ENCODE data around the gene AFG1L.
"Not testable (repeated sequence)": the region's sequence is repeated elsewhere in the genome, so short reads cannot be mapped to it uniquely, and the experiment has no call there.

Gene AFG1L

DNA sequence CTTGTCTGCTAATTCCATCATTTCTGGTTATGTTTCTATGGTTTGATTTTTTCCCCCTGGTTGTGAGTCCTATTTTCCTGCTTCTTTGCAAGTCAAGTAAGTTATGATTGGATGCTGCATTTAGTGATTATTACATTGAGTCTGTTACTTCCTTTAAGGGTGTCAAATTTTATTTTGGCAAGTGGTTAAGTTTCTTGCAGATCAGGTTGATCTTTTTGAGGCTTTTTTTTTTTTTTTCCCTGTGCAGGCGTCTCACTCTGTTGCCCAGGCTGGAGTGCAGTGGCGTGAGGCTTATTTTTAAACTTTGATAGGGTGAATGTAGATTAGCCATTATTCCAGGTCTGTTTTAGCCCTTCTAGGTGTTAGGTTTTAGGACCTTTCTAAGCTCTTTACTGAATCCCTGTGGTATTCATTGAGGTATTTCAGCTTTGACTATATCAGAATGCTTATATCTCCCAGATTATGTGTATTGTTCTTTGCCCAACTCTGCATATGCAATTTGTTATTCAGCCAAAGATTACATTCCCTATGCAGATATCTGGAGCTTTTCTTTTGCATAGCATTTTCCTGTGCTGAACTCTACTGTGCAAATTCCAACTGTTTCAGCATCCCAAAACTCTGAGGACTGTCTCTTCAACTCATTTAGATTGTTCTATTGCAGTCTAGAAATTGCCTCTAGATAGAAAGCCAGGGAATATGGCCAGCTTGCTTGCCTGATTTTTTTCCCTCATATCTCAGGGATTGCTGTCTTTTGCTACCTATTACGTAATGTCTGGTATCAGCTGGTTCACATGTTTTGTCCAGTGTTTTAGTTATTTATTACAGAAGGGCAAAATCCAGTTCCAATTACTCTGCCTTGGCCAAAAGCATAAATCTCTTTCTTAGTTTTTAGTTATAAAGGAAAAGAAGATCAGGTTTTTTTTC is 113.3 kb downstream of the AFG1L start:
- no peak overlapping the region for H3K27ac ChIP-seq (ENCODE audit: insufficient read depth, low read depth, low read length, poor library complexity, severe bottlenecking)
- 91 to 92% methylated on average over 3 of the region's 3 CpGs for WGBS, 2 experiments
- H3K4me1 ChIP-seq (ENCODE audit: control insufficient read depth, insufficient read depth, low read length) = no peaks in the 10 kb centered on the region
- no peaks in the 10 kb centered on the region for H3K36me3 ChIP-seq (ENCODE audit: control insufficient read depth, insufficient read depth, low read length)
- H3K27me3 ChIP-seq (ENCODE audit: control insufficient read depth, insufficient read depth, low read length, poor library complexity, severe bottlenecking) = no peaks in the 10 kb centered on the region
- H3K4me3 ChIP-seq (ENCODE audit: insufficient read depth, low read depth, low read length) = no peak overlapping the region
- H3K9me3 ChIP-seq (ENCODE audit: control insufficient read depth, low read length) = no peaks in the 10 kb centered on the region

DNA sequence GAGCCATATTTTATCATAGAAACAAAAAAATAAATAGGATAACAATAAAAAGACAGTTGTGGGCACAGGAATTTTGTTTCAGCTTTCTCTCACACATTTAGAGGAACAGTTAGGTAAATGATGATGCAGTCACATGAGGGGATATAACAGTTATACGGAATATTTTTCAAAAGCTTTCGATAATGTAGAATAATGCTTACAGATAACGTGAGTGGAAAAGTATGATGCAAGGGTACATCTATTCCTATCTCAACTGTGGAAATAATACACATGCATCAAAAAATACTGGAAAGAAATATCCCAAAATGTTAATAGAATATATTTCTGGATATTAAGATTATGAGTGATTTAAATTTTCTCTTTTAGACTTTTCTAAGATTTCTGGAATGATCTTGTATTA is 114.0 kb downstream of the AFG1L start:
- no peaks in the 10 kb centered on the region for H3K36me3 ChIP-seq (ENCODE audit: control insufficient read depth, insufficient read depth, low read length)
- H3K27me3 ChIP-seq (ENCODE audit: control insufficient read depth, insufficient read depth, low read length, poor library complexity, severe bottlenecking) = no peaks in the 10 kb centered on the region
- H3K9me3 ChIP-seq (ENCODE audit: control insufficient read depth, low read length) = no peaks in the 10 kb centered on the region
- no peaks in the 10 kb centered on the region for H3K4me1 ChIP-seq (ENCODE audit: control insufficient read depth, insufficient read depth, low read length)
- no peak overlapping the region for H3K4me3 ChIP-seq (ENCODE audit: insufficient read depth, low read depth, low read length)
- WGBS, 2 experiments = 80 to 83% methylated on average over 2 to 3 of the region's 3 CpGs
- no peak overlapping the region for H3K27ac ChIP-seq (ENCODE audit: insufficient read depth, low read depth, low read length, poor library complexity, severe bottlenecking)

DNA sequence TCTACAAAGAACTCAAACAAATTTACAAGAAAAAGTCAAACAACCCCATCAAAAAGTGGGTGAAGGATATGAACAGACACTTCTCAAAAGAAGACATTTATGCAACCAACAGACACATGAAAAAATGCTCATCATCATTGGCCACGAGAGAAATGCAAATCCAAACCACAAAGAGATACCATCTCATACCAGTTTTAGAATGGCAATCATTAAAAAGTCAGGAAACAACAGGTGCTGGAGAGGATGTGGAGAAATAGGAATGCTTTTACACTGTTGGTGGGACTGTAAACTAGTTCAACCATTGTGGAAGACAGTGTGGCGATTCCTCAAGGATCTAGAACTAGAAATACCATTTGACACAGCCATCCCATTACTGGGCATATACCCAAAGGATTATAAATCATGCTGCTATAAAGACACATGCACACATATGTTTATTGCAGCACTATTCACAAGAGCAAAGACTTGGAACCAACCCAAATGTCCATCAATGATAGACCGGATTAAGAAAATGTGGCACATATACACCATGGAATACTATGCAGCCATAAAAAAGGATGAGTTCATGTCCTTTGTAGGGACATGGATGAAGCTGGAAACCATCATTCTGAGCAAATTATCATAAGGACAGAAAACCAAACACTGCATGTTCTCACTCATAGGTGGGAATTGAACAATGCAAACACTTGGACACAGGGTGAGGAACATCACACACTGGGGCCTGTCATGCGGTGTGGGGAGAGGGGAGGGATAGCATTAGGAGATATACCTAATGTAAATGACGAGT is 121.4 kb downstream of the AFG1L start:
- H3K27ac ChIP-seq (ENCODE audit: insufficient read depth, low read depth, low read length, poor library complexity, severe bottlenecking); H3K4me3 ChIP-seq (ENCODE audit: insufficient read depth, low read depth, low read length); H3K9me3 ChIP-seq (ENCODE audit: control insufficient read depth, low read length); H3K4me1 ChIP-seq (ENCODE audit: control insufficient read depth, insufficient read depth, low read length); H3K27me3 ChIP-seq (ENCODE audit: control insufficient read depth, insufficient read depth, low read length, poor library complexity, severe bottlenecking); H3K36me3 ChIP-seq (ENCODE audit: control insufficient read depth, insufficient read depth, low read length): not testable (repeated sequence)
- WGBS, 2 experiments = 85 to 89% methylated on average over 3 to 4 of the region's 5 CpGs

DNA sequence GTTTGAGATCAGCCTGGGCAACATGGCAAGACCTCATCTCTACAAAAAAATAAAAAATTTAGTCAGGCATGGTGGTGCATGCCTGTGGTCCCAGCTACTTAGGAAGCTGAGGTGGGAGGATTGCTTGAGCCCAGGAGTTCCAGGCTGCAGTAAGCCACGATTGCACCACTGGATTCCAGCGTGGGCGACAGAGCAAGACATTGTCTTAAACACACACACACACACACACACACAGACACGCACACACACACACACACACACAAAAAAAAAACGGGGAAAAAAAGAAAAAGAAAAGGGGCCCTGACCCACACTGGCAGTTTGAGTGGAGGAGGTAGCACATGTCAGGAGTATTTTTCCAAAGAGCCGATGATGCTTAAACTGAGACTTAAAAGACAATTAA is 122.2 kb downstream of the AFG1L start:
- Histone ChIP-seq H3K4me3 (ENCODE audit: insufficient read depth, low read depth, low read length) (no peak overlapping the region), H3K4me1 (ENCODE audit: control insufficient read depth, insufficient read depth, low read length) (peaks cover 6% of the 10 kb centered on the region), H3K27ac (ENCODE audit: insufficient read depth, low read depth, low read length, poor library complexity, severe bottlenecking) (no peak overlapping the region), H3K27me3 (ENCODE audit: control insufficient read depth, insufficient read depth, low read length, poor library complexity, severe bottlenecking) (no peaks in the 10 kb centered on the region), H3K36me3 (ENCODE audit: control insufficient read depth, insufficient read depth, low read length) (no peaks in the 10 kb centered on the region), H3K9me3 (ENCODE audit: control insufficient read depth, low read length) (no peaks in the 10 kb centered on the region)
- WGBS, 2 experiments = 73 to 80% methylated on average over 3 of the region's 6 CpGs

DNA sequence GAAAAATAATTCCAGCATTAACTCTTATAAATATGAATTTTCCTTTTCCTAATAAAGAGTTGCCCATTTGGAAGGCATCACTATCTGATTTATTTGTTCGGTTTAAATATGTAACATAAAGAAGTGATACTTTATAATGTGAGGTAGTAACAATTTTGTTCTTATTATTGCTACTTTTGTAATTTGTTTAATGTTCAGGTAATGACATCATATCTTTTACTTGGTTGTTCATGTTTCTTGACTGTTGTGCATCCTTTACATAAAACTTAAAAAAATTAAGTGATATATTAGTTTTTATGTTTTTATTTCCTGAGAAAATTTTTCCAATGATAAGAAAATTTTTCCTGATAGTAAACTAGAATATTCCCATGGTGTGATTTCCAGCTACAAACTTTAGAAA is 124.6 kb downstream of the AFG1L start:
- 100% methylated on average over 1 of the region's 1 CpG; no CpG with 5 or more reads in 1 of the 2 experiments for WGBS, 2 experiments
- no peaks in the 10 kb centered on the region for H3K36me3 ChIP-seq (ENCODE audit: control insufficient read depth, insufficient read depth, low read length)
- H3K4me3 ChIP-seq (ENCODE audit: insufficient read depth, low read depth, low read length) = no peak overlapping the region
- no peak overlapping the region for H3K27ac ChIP-seq (ENCODE audit: insufficient read depth, low read depth, low read length, poor library complexity, severe bottlenecking)
- H3K4me1 ChIP-seq (ENCODE audit: control insufficient read depth, insufficient read depth, low read length) = peaks cover 6% of the 10 kb centered on the region
- no peaks in the 10 kb centered on the region for H3K9me3 ChIP-seq (ENCODE audit: control insufficient read depth, low read length)
- H3K27me3 ChIP-seq (ENCODE audit: control insufficient read depth, insufficient read depth, low read length, poor library complexity, severe bottlenecking) = no peaks in the 10 kb centered on the region

DNA sequence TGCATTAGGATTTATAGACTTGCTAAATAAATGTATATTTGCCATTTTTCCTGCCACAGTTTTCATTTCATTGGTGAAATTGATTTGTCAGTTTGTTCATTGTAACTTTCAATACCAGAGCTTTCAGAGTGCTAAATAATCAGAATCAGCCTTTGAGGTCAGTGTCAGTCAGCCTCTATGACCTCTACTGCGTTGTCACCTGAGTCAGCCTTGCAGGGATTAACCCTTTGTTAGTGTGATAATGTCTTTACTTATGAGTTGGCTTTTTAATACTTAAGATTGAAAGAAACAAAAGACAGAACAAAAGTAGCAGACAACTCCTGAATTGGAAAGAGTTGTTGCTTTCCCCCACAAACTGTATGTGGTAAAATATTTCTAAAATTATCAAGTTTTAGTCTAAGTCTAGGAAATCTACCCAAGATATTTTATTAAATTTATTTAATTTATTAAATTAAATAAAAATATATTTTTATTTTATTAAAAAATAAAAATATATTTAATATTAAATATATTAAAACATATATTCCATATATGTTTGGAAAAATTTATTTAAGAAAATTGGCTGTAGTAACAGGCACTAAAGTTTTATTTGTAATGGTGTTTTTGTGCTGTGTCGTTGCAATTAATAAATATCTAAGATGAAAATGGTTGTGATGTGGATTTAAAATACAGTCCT is 125.2 kb downstream of the AFG1L start:
- no peaks in the 10 kb centered on the region for H3K9me3 ChIP-seq (ENCODE audit: control insufficient read depth, low read length)
- no peak overlapping the region for H3K4me3 ChIP-seq (ENCODE audit: insufficient read depth, low read depth, low read length)
- peaks cover 6% of the 10 kb centered on the region for H3K4me1 ChIP-seq (ENCODE audit: control insufficient read depth, insufficient read depth, low read length)
- H3K27ac ChIP-seq (ENCODE audit: insufficient read depth, low read depth, low read length, poor library complexity, severe bottlenecking) = no peak overlapping the region
- no peaks in the 10 kb centered on the region for H3K27me3 ChIP-seq (ENCODE audit: control insufficient read depth, insufficient read depth, low read length, poor library complexity, severe bottlenecking)
- WGBS, 2 experiments = 62 to 74% methylated on average over 2 of the region's 2 CpGs
- H3K36me3 ChIP-seq (ENCODE audit: control insufficient read depth, insufficient read depth, low read length) = no peaks in the 10 kb centered on the region

DNA sequence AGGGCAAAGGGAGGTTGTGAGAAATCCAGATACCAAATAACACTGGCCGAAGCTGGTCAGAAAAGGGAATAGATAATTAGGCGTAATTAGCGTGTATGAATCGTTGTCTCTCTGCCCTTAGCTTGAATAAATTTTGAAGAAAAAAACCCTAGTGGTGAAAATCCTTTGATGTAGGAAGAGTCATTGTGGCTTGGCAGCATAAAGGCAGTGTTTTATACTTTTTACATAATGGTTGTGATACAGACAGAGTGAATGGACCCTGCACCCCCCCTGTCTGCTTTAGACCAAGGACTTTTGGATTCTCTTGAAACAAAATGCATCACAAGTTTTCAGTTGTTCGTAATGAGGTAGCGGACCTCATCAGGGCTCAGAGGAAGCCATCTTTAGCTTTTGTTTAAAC is 126.5 kb downstream of the AFG1L start:
- 94 to 95% methylated on average over 6 of the region's 6 CpGs for WGBS, 2 experiments
- peaks cover 6% of the 10 kb centered on the region for H3K4me1 ChIP-seq (ENCODE audit: control insufficient read depth, insufficient read depth, low read length)
- H3K9me3 ChIP-seq (ENCODE audit: control insufficient read depth, low read length) = no peaks in the 10 kb centered on the region
- no peaks in the 10 kb centered on the region for H3K27me3 ChIP-seq (ENCODE audit: control insufficient read depth, insufficient read depth, low read length, poor library complexity, severe bottlenecking)
- H3K27ac ChIP-seq (ENCODE audit: insufficient read depth, low read depth, low read length, poor library complexity, severe bottlenecking) = no peak overlapping the region
- no peak overlapping the region for H3K4me3 ChIP-seq (ENCODE audit: insufficient read depth, low read depth, low read length)
- no peaks in the 10 kb centered on the region for H3K36me3 ChIP-seq (ENCODE audit: control insufficient read depth, insufficient read depth, low read length)

DNA sequence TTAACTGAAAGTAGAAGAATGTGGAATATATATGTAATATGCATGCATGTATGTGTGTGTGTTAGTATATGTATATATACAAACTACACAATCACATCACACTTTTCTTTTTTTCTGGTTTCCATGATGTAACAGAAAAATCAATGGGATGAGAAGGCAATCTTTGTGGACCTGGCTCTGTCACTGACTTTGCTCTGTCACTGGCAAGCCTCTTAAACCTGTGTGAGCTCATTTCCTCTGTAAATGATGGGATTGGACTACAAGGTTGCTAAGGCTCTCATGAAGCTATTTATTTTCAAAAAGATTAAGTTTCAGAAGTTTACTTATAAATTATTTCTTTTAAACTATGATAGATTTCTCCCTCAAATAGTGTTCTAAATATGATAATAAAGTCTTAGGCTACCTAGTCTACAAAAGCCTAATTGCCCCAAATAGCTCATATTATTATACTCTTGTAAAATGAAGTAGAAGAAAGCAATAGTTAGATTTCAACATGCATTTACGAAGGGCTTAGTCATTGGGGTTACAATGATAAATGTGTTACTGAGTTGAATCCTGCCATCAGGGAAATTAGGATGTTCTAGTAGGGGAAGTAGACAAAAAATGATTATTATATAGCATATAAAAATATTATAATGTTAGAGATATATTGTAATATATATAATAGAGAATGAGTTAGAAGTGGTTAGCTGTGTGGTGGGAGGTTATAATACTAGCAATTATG is 129.3 kb downstream of the AFG1L start:
- Histone ChIP-seq H3K4me1 (ENCODE audit: control insufficient read depth, insufficient read depth, low read length) (peaks cover 6% of the 10 kb centered on the region), H3K4me3 (ENCODE audit: insufficient read depth, low read depth, low read length) (no peak overlapping the region), H3K9me3 (ENCODE audit: control insufficient read depth, low read length) (no peaks in the 10 kb centered on the region), H3K27me3 (ENCODE audit: control insufficient read depth, insufficient read depth, low read length, poor library complexity, severe bottlenecking) (no peaks in the 10 kb centered on the region), H3K36me3 (ENCODE audit: control insufficient read depth, insufficient read depth, low read length) (no peaks in the 10 kb centered on the region), H3K27ac (ENCODE audit: insufficient read depth, low read depth, low read length, poor library complexity, severe bottlenecking) (no peak overlapping the region)
- 86 to 90% methylated on average over 1 of the region's 1 CpG for WGBS, 2 experiments

DNA sequence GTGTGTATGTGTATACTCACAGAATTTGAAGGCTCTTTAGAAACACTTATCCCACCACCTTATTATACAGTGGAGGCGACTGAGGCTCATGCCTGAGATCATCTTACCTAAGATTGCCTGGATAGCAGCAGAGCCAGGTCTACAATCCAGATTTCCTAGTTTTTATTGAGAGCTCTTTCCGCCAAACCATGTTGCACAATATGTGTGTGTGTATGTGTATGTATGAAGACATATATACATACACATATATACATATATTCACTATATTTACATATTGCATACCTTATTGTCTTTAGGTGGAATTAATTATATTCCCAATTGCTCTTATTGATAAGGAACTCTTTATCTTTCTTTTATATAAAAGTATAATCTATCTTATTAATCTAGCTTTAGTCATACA is 130.6 kb downstream of the AFG1L start:
- Histone ChIP-seq H3K4me1 (ENCODE audit: control insufficient read depth, insufficient read depth, low read length) (peaks cover 6% of the 10 kb centered on the region), H3K27me3 (ENCODE audit: control insufficient read depth, insufficient read depth, low read length, poor library complexity, severe bottlenecking) (no peaks in the 10 kb centered on the region), H3K9me3 (ENCODE audit: control insufficient read depth, low read length) (no peaks in the 10 kb centered on the region), H3K4me3 (ENCODE audit: insufficient read depth, low read depth, low read length) (no peak overlapping the region), H3K27ac (ENCODE audit: insufficient read depth, low read depth, low read length, poor library complexity, severe bottlenecking) (no peak overlapping the region), H3K36me3 (ENCODE audit: control insufficient read depth, insufficient read depth, low read length) (no peaks in the 10 kb centered on the region)
- 82 to 87% methylated on average over 1 to 2 of the region's 2 CpGs for WGBS, 2 experiments
